ENCODE results near the gene KHDRBS2.

DNA sequence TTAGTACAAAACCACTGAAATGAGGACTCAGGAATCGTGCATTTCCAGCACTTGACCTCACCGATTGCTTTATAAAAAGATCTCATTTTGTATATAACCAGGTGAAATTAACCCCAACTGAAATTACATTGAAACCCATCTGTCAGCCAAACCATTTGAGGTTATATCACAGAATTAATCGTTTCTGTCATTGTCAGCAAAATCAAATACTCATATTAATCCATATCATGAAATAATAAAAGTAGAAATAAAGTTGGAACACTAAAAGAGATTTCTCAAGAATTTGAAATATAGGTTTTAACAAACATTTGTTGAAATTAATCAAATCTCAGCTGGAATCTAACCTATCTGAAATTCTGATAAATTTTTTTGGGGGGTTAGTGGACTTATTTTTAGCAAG is 23.7 kb downstream of the KHDRBS2 start:
- TF ChIP-seq, protein P1, sequence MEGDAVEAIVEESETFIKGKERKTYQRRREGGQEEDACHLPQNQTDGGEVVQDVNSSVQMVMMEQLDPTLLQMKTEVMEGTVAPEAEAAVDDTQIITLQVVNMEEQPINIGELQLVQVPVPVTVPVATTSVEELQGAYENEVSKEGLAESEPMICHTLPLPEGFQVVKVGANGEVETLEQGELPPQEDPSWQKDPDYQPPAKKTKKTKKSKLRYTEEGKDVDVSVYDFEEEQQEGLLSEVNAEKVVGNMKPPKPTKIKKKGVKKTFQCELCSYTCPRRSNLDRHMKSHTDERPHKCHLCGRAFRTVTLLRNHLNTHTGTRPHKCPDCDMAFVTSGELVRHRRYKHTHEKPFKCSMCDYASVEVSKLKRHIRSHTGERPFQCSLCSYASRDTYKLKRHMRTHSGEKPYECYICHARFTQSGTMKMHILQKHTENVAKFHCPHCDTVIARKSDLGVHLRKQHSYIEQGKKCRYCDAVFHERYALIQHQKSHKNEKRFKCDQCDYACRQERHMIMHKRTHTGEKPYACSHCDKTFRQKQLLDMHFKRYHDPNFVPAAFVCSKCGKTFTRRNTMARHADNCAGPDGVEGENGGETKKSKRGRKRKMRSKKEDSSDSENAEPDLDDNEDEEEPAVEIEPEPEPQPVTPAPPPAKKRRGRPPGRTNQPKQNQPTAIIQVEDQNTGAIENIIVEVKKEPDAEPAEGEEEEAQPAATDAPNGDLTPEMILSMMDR (conservative IDR thresholded peaks at IDR 0.05; ENCODE audit: low read depth in 2 of 2), result no peak
- TF ChIP-seq ZNF114 (CRISPR knock-in tag; IDR thresholded peaks at IDR 0.05) (no peak), EZH2 (IDR thresholded peaks at IDR 0.05; ENCODE audit: low read depth, unreplicated experiment) (no peak), NANOG (IDR thresholded peaks at IDR 0.05; ENCODE audit: borderline replicate concordance) (no peak), ZNF331 (CRISPR knock-in tag; IDR thresholded peaks at IDR 0.05; ENCODE audit: low read depth) (no peak), STAT1 (IDR thresholded peaks at IDR 0.05; ENCODE audit: unreplicated experiment) (no peak), EZH2phosphoT487 (IDR thresholded peaks at IDR 0.05; ENCODE audit: unreplicated experiment) (no peak), CREB1 (CRISPR knock-in tag; IDR thresholded peaks at IDR 0.05; ENCODE audit: low read depth) (no peak), JUNB (IDR thresholded peaks at IDR 0.05; ENCODE audit: unreplicated experiment) (no peak), POLR2AphosphoS5 (IDR thresholded peaks at IDR 0.05; ENCODE audit: low read depth) (no peak)
- TF ChIP-seq, protein P2, sequence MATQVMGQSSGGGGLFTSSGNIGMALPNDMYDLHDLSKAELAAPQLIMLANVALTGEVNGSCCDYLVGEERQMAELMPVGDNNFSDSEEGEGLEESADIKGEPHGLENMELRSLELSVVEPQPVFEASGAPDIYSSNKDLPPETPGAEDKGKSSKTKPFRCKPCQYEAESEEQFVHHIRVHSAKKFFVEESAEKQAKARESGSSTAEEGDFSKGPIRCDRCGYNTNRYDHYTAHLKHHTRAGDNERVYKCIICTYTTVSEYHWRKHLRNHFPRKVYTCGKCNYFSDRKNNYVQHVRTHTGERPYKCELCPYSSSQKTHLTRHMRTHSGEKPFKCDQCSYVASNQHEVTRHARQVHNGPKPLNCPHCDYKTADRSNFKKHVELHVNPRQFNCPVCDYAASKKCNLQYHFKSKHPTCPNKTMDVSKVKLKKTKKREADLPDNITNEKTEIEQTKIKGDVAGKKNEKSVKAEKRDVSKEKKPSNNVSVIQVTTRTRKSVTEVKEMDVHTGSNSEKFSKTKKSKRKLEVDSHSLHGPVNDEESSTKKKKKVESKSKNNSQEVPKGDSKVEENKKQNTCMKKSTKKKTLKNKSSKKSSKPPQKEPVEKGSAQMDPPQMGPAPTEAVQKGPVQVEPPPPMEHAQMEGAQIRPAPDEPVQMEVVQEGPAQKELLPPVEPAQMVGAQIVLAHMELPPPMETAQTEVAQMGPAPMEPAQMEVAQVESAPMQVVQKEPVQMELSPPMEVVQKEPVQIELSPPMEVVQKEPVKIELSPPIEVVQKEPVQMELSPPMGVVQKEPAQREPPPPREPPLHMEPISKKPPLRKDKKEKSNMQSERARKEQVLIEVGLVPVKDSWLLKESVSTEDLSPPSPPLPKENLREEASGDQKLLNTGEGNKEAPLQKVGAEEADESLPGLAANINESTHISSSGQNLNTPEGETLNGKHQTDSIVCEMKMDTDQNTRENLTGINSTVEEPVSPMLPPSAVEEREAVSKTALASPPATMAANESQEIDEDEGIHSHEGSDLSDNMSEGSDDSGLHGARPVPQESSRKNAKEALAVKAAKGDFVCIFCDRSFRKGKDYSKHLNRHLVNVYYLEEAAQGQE (IDR thresholded peaks at IDR 0.05; ENCODE audit: unreplicated experiment), result no peak
- TF ChIP-seq, protein P3, sequence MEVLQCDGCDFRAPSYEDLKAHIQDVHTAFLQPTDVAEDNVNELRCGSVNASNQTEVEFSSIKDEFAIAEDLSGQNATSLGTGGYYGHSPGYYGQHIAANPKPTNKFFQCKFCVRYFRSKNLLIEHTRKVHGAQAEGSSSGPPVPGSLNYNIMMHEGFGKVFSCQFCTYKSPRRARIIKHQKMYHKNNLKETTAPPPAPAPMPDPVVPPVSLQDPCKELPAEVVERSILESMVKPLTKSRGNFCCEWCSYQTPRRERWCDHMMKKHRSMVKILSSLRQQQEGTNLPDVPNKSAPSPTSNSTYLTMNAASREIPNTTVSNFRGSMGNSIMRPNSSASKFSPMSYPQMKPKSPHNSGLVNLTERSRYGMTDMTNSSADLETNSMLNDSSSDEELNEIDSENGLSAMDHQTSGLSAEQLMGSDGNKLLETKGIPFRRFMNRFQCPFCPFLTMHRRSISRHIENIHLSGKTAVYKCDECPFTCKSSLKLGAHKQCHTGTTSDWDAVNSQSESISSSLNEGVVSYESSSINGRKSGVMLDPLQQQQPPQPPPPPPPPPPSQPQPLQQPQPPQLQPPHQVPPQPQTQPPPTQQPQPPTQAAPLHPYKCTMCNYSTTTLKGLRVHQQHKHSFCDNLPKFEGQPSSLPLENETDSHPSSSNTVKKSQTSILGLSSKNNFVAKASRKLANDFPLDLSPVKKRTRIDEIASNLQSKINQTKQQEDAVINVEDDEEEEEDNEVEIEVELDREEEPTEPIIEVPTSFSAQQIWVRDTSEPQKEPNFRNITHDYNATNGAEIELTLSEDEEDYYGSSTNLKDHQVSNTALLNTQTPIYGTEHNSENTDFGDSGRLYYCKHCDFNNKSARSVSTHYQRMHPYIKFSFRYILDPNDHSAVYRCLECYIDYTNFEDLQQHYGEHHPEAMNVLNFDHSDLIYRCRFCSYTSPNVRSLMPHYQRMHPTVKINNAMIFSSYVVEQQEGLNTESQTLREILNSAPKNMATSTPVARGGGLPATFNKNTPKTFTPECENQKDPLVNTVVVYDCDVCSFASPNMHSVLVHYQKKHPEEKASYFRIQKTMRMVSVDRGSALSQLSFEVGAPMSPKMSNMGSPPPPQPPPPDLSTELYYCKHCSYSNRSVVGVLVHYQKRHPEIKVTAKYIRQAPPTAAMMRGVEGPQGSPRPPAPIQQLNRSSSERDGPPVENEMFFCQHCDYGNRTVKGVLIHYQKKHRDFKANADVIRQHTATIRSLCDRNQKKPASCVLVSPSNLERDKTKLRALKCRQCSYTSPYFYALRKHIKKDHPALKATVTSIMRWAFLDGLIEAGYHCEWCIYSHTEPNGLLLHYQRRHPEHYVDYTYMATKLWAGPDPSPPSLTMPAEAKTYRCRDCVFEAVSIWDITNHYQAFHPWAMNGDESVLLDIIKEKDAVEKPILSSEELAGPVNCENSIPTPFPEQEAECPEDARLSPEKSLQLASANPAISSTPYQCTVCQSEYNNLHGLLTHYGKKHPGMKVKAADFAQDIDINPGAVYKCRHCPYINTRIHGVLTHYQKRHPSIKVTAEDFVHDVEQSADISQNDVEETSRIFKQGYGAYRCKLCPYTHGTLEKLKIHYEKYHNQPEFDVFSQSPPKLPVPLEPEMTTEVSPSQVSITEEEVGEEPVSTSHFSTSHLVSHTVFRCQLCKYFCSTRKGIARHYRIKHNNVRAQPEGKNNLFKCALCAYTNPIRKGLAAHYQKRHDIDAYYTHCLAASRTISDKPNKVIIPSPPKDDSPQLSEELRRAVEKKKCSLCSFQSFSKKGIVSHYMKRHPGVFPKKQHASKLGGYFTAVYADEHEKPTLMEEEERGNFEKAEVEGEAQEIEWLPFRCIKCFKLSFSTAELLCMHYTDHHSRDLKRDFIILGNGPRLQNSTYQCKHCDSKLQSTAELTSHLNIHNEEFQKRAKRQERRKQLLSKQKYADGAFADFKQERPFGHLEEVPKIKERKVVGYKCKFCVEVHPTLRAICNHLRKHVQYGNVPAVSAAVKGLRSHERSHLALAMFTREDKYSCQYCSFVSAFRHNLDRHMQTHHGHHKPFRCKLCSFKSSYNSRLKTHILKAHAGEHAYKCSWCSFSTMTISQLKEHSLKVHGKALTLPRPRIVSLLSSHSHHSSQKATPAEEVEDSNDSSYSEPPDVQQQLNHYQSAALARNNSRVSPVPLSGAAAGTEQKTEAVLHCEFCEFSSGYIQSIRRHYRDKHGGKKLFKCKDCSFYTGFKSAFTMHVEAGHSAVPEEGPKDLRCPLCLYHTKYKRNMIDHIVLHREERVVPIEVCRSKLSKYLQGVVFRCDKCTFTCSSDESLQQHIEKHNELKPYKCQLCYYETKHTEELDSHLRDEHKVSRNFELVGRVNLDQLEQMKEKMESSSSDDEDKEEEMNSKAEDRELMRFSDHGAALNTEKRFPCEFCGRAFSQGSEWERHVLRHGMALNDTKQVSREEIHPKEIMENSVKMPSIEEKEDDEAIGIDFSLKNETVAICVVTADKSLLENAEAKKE (CRISPR knock-in tag; IDR thresholded peaks at IDR 0.05), result no peak

All from GM23338 (cell line).